NOMO-1 treated with DMSO at 0.1 percent for 48 hours (cell line): Measurements from ENCODE around the gene KLHL41.
A peak's percentile ranks its signal among the peaks of the same experiment; 100 is the strongest.

ENCODE experiments used
- DNase-seq: peaks from one replicate; lab custom pipeline; 2025; ENCODE audit not compliant: unreplicated experiment; lab: John Stamatoyannopoulos, UW

The KLHL41 gene

DNA sequence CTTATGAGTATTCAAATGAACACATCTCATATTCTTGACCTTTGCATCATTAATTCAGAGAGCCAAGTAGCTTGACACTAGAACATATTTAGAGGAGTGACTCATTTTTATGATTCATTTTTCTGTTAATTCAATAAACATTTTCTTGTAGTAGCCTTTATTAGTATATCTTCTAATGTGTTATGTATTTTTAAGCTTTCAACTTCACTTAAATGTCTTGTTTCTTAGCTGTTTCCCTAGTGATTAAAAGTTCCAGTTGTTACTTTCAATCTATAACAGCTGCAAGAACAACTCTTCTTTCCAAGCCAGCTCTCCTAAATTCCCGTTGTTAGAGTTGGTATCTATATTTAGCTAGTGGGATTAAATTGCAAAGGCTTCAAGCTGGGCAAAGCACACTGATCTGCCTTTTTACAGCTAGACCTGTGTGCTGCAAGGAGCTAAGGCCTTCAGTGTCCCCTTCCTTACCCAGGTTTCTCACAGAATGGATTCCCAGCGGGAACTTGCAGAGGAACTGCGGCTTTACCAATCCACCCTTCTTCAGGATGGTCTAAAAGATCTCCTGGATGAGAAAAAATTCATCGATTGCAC is at the start of gene KLHL41:
Gene KLHL41 (plus strand): TSS at position 405 of the 588 bp plus-strand sequence. CDS start 77 bp downstream, at position 482.
- no peak for DNase-seq

DNA sequence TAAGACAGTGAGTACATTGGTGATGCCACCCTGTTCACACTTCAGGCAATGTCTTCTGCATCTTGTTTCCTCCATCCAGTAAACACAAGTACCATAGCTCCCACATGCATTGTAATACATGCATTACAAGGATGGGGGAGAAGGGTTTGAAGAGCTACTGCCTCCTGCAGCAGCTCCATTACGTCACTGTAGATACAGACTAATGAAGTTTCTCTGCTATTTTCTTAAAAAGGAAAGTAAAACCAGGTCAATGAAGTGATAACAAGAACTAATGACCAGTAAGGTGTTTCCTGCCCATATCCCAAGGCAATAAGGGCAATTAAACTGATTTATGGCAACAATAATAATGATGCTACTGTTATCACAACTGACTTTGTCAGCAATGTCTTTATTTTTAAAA is 48.4 kb upstream of the KLHL41 start:
- DNase-seq = no peak

DNA sequence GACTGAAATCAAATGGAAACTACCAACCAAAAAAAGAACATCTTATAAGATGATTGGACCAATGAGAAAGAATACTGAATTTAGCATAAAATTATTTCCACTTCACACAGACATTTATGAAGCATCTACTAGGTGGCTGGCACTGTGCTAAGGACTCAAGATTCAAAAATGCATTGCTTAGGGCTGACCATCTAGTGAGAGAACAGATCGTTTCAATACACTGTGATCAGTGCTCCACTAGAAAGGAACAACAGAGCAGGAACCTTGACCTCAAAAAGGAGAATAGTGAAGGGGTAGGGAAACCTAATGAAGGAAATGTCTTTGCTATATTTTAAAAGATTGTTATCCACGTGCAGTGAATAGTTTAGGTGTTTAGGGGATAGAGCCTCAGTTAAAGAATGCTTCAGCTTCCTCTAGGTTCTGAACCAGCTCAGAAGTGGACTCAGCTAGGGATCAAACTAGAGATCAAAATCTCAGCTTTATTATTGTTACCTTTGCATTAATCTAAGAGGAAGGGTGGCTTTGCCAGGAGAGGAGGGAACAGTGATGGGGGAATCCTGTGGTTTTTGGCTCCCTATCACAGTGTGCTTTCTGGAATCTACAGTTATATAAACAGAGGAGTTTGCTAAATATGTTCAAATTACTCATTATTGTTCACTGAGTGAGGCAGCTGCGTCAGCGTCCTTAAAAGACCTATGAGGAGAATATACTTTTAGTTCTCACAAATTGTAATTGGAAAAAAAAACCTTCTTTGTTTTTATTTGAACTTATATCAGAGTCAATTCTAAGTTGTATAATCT is 46.4 kb upstream of the KLHL41 start:
- no peak for DNase-seq

DNA sequence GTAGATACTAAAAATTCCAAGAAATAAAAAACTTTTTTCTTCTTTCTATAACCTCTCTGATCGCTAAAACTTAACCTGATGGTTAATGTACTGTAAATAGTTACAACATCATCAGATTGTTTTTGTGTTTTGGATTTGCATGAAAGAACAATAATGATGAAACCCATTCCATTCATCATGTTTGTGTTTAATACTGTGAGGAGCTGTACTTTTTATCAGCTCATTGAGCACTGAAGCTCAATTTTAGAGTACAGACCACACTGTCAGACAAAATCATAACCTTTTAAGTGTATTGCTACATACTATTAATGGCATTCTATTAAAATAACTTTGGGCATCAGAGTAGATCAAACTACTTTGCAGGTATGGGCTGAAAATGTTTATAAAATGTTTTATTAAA is 45.0 kb upstream of the KLHL41 start:
- DNase-seq = no peak

DNA sequence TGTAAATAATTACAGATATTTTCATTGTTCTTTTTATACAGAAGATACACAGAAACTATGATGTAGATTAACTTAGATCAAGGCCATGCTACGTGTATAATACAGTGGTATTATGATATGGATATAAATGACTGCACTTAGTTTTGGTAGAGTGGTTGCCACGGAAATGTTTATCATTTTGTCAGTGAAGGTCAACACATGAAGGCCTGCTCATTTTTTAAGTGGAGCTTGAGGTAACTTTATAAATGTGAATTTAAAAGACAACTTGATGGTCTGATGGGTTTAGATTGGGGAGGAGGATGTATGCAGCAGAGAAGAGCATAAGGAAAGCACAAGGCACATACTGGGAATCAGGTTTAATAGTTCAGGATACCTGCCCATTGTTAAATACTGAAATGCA is 44.6 kb upstream of the KLHL41 start:
- peak; percentile 64 for DNase-seq

DNA sequence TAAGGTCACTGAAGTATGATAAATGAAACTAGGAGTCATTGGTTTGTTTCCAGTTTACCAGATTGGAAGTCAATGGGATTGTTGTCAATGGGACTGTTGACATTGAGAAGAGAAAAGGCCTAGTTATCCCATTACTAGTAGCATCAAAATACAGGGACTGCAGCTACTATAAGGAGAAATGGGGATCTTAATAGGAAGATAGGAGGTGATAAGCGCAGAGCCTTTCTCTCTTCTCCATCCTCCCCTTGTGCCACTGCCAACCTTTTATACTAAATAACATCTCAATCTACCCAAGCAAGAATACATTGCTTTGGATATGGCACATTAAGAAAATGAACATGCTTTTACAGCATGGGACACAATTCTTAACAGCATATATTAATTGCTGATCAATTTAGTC is 40.7 kb upstream of the KLHL41 start:
- DNase-seq = peak; percentile 25

DNA sequence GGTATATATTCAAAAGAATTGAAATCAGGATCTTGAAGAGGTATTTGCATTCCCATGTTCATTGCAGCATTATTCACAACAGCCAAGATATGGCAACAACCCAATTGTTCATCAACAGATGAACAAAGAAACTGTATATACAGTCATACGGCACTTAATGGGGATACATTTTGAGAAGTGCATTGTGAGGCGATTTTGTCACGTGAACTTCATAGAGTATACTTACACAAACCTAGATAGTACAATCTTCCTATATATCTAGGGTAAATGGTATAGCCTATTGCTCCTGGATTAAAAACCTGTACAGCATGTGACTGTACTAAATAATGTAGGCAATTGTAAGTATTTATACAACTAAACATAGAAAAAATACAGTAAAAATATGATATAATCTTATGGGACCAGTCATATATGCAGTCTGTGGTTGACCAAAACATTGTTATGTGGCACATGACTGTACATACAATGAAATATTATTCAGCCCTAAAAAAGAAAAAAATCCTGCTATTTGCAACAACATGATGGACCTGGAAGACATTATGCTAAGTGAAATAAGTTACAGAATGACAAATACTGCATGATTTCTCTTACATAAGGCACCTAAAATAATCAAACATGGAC is 39.4 kb upstream of the KLHL41 start:
- no peak for DNase-seq

DNA sequence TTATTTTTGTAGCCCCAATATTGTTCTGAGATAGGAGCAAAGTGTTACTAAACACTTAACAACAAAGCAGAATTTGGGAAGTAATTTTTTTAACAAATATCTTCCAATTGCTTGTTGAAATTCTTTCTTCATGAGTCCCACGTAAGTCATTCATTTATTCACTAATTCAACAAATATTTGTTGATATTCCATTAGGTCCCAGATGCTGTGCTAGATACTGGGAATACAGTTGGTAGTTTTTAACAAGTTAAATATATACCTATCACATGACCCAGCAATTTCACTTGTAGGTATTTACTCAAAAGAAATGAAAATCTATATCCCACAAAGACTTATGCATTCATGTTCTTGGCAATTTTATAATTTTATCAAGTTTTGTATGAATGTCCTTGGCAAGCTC is 37.3 kb upstream of the KLHL41 start:
- no peak for DNase-seq

DNA sequence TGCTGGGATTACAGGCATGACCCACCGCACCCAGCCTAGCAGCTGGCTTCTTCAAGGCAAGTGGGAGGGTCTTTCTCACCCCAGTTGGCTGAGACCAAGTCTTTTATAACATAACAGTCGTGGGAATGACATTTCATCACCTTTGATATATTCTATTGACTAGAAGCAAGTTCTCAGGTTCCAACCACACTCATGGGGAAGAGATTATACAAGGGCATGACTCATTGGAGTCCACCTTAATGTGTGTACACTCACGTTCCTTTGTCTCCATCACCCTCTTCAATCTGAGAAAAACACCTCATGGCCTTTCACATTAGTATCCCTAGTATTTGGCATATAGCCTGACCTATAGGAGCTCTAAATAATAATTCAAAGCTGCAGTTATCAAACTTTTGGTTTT is 33.0 kb upstream of the KLHL41 start:
- DNase-seq = no peak

DNA sequence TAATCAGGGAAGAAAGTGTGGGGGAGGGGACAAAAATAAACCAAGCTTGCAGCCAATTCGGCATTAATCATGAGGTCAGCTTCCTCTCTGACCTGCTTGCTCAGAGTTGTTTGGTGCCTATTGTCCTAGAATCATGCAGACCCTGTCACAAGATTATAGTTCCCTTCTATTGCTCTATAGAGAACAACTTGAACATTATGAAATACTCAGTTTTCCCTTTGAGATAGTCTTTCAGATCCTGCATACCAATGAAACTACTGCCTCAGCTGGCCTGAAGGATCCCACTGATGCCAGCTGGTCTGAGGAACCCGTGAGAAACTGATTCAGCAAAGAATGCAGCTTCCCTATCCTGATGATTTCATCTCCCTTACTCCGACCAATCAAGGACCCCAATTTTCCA is 31.2 kb upstream of the KLHL41 start:
- DNase-seq = no peak

DNA sequence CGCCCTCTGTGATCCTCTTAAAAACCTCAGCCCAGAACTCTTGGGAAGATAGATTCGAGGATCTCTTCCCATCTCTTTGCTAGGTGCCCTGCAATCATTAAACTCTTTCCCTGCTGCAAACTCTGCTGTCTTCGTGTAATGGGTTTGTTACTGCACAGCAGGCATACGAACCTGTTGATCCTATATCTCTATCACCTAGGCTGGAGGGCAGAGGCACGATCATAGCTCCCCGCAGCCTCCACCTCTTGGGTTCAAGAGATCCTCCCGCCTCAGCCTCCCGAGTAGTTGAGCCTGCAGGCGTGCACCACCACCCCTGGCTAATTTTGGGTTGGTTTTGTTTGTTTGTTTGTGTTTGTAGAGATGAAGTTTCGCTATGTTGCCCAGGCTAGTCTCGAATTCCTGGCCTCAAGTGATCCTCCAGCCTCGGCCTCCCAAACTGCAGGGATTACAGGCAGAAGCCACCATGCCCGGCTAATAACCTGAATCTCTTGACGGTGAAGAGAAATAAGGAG is 30.7 kb upstream of the KLHL41 start:
- DNase-seq = no peak

DNA sequence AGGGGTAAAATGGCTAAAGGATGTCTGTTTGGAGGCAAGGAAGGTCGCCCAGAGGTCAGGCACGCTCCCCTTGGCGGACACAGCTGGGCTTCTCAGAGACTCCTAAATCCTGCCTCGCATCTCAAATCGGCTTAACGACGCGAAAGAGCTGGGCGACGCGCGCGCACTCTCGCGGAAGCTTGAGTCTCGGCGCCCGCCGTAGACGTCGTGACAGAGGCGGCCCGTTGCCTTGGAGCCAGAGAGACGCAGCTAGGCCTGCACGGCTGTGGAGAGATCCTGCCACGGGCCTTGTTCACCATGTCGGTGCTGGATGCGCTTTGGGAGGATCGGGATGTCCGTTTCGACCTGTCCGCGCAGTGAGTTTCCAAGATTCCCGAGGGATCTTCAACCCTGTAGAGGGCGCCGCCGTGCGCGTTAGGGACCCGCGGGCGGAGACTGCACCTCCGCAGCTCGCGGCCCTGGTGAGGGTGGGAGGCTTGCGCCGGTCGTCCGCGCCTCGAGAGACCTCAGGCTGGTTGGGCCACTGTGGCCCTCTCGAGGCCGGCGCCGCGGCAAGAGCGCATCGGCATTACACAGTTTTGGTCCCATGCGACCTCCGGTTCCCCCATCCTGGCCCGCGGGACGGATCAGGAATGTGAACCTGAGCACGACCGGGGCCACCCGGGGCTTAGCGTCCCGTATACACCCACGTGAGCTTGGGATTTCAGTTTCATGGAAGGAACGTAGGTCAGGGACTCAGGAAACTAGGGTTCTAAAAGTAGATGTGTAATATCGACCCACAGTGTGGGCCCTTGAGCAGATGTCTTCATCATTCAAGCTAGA is 30.0 kb upstream of the KLHL41 start, which contains the start of gene BBS5:
Gene BBS5 (plus strand): TSS at position 238 of the 822 bp plus-strand sequence. CDS start 60 bp downstream, at position 298.
- peak; percentile 75 for DNase-seq

DNA sequence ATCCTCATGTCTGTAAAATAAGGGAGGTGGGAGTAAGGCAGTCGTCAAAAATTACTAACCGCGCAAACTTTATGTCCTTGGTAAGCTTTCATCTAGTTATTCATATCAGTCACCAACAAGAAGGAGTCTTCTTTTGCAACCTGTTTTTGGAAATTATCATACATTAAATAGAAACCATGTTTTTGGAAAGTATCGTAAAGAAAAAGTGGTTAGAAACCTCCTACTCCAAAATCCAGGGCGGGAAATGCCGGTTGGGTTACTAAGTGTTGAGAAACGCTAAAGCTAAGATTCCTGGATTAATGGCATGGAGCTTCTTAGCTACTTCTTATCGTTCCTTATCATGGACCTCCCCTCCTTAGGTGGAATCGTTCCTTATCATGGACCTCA is 29.4 kb upstream of the KLHL41 start:
- DNase-seq = no peak

DNA sequence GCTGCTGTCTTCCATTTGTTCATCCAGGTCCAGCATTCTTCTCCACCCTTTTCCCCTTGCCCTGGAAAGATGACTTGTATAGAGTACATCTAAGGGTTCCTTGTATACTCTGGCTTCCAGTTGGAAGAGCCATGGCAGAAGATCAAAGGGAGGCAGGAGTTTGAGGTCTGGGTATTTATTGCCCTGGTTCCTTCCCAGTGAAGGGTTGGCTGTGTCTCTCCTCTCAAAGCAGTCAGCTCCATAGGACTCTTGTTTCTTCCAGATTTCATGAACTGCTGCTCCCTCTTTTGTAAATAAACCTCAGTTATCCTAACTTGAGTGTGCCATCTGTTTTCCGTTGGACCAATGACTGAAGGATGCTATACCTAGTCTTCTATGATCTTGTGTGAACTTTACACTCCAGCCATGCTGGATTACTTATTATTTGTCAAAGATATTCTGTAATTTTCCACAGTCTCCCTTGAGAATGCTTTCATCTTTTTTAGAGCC is 23.8 kb upstream of the KLHL41 start:
- DNase-seq = no peak

DNA sequence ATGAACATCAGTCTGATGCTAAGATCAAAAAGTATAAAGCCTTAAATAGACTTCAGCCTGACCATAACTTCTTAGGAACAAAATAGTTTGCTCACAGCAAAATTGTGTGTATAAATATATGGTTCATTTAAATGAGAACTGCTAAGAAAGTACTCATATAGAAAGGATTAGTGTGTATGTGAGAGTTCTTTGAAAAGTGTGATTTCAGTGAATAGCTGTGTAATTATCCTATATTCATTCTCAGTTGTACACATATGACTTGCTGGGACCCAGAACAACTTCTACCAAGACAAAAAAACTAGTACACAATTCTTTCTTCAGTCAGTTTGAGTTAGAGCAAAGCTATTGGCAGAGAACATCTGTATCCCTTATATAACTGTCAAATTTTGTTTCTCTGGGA is 23.0 kb upstream of the KLHL41 start:
- DNase-seq = no peak

DNA sequence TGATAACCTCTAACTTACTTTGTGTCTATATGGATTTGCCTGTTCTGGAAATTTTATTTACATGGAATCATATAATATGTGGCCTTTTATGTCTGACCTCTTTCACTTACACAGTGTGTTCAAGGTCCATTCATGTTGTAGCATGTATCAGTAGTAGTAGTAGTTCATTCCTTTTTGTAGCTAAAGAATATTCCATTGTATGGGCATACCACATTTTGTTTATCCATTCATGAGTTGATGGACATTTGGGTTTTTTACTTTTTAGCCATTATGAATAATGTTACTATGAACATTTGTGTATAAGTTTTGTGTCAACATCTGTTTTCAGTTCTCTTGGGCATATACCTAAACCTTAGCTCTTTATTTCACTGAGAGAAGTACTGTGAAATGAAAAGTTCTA is 18.7 kb upstream of the KLHL41 start:
- DNase-seq = no peak

DNA sequence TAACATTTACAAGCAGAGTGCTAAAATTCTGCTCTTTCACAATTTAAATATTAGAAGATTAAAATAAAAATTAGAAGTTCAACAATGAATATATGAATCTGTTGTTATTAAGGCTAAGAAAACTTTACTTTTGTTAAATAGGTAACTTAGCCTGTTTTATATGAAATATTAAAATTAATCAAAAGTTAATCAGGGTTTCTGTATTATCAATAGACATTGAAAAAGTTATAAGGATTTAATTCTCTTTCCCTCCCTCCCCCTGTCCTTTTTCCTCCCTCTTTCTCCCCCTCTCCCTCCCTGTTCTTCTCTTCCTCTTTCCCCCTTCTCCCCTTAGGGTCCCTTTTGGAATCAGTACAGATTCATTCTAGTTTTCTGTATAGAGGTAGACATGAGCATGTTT is 18.1 kb upstream of the KLHL41 start:
- no peak for DNase-seq

DNA sequence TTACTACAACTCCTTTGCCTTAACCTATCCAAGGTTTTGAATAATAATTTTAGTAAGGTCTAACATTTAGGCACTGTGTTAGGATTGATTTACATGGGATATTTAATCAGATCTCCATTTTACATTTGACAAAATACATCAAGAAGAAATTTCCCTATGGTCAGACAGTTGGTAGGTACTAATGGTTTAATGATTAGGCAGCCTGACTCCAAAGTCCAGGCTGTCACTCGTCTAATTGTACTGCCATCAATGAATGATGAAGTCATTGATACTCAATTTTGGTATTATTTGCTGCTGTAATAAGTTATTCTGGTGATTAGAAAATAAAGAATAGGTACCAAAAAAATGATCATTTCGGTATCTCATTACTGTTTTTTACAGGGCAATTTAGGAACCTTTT is 16.1 kb upstream of the KLHL41 start:
- DNase-seq = no peak

DNA sequence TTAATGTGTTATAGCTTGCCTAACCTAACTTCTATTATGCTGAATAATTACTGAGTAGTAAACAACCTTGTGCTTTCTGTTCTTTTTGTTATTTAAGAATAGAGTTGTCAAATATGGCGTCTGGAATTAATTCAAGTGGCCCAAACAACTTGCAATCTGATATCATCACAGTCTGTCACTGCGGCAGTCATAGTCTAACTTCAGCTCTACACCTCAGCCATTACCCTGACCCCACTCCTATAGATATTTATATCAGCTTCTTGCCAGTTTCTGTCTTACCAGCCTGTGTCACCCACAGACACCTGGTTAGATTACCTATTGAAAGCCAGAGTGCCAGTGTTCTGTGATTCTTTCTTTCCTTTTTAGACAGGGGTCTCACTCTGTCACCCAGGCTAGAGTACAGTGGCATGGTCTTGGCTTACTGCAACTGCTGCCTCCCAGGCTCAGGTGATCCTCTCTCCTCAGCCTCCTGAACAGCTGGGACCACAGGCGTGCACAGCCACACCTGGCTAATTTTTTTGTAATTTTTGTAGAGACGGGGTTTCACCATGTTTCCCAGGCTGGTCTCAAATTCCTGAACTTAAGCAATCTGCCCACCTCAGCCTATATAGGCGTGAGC is 14.1 kb upstream of the KLHL41 start:
- DNase-seq = no peak

DNA sequence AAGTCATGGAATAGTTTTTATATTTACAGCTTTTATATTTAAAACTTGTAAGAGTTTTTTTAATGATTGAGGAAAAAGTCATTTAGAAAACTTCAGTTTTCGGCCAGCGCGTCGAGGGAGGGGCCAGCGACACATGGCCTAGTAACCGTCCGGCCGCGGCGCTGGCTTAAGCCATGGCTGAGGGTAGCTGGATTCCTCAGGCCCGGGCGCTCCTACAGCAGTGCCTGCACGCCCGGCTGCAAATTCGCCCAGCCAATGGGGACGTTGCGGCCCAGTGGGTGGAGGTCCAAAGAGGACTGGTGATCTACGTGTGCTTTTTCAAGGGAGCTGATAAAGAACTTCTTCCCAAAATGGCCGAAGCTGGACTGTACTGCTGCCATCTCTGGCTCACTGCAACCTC is 4.9 kb upstream of the KLHL41 start:
- no peak for DNase-seq

DNA sequence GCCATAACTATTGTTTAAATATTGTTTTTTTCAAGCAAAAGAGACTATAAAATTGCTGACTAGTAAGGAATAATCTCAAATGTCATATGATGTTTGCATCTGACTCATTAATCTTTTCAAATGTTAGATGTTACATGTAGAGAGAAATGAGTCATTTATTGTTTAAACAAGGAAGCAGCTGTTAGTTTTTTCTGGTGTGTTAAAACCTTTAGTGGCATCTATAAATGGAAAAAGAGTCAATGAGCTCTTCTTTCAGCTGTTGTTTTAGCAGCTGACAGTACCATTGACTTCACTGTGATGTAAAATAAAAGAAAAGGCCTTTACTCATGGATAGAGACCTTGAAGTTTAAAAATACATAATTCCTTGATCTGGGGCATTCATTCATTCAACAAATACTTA is 1.8 kb upstream of the KLHL41 start:
- no peak for DNase-seq
